Measurements from ENCODE around the gene BGN.

The BGN gene

GRCh38 chrX:153494541-153495361, at the start of gene BGN:
BGN (plus strand) TSS chrX:153494980; CDS start chrX:153504632, 9,652 bp downstream.
- DNase-seq (ENCODE audit: low spot score), result no peak
- in situ Hi-C loops (cut with MboI; ENCODE audit: low pct_unique_long_range_greater_than_20kb, low sequenced_read_pairs, unreplicated experiment), result no loop called here
- no peak for TF ChIP-seq CTCF (IDR thresholded peaks at IDR 0.05; ENCODE audit: extremely low read depth, insufficient read depth, missing control alignments)

- TF ChIP-seq CTCF (IDR thresholded peaks at IDR 0.05; ENCODE audit: extremely low read depth, insufficient read depth, missing control alignments), result no peak
- no peak for DNase-seq (ENCODE audit: low spot score)
- in situ Hi-C loops (cut with MboI; ENCODE audit: low pct_unique_long_range_greater_than_20kb, low sequenced_read_pairs, unreplicated experiment), result no loop called here
Measured at GRCh38 chrX:153445106-153445855, 49.5 kb upstream of the BGN start.

GRCh38 chrX:153445856-153446635, 48.7 kb upstream of the BGN start, which contains the start of gene TREX2:
TREX2 (minus strand) TSS chrX:153446056; CDS start chrX:153445430, 626 bp downstream.
- no peak for DNase-seq (ENCODE audit: low spot score)
- no peak for TF ChIP-seq CTCF (IDR thresholded peaks at IDR 0.05; ENCODE audit: extremely low read depth, insufficient read depth, missing control alignments)
- in situ Hi-C loops (cut with MboI; ENCODE audit: low pct_unique_long_range_greater_than_20kb, low sequenced_read_pairs, unreplicated experiment), result no loop called here

- no peak for TF ChIP-seq CTCF (IDR thresholded peaks at IDR 0.05; ENCODE audit: extremely low read depth, insufficient read depth, missing control alignments)
- DNase-seq (ENCODE audit: low spot score), result no peak
- in situ Hi-C loops (cut with MboI; ENCODE audit: low pct_unique_long_range_greater_than_20kb, low sequenced_read_pairs, unreplicated experiment), result no loop called here
Measured at GRCh38 chrX:153446636-153446936, 48.2 kb upstream of the BGN start.

GRCh38 chrX:153446950-153447580, 47.7 kb upstream of the BGN start:
- no peak for TF ChIP-seq CTCF (IDR thresholded peaks at IDR 0.05; ENCODE audit: extremely low read depth, insufficient read depth, missing control alignments)
- no peak for DNase-seq (ENCODE audit: low spot score)
- in situ Hi-C loops (cut with MboI; ENCODE audit: low pct_unique_long_range_greater_than_20kb, low sequenced_read_pairs, unreplicated experiment), result no loop called here

- in situ Hi-C loops (cut with MboI; ENCODE audit: low pct_unique_long_range_greater_than_20kb, low sequenced_read_pairs, unreplicated experiment), result no loop called here
- no peak for TF ChIP-seq CTCF (IDR thresholded peaks at IDR 0.05; ENCODE audit: extremely low read depth, insufficient read depth, missing control alignments)
- DNase-seq (ENCODE audit: low spot score), result no peak
Measured at GRCh38 chrX:153447581-153447960, 47.2 kb upstream of the BGN start.
